Measurements from ENCODE around the gene TRIM67. TPM values are rescaled to one million over a fixed set of nuclear protein-coding genes. Genes with fewer than 3 reads are reported as not detected.

The TRIM67 gene
- total and polyA plus RNA-seq, 8 donors, result 0.06 to 1.5 (median 0.77) TPM; not detected in 1

- Histone ChIP-seq H3K27ac (no peak overlapping the region), H3K4me1 (no peaks in the 10 kb centered on the region), H3K36me3 (no peaks in the 10 kb centered on the region), H3K4me3 (no peak overlapping the region), H3K27me3 (peaks cover 0 to 17% of the 10 kb centered on the region in 2 donors), H3K9me3 (no peaks in the 10 kb centered on the region)
- DNase-seq (no peak), ATAC-seq (no peak)
- intact Hi-C loops (cut with DNase I), result no loop called here
- TF ChIP-seq CTCF (IDR thresholded peaks at IDR 0.05), result no peak
Observed at GRCh38 chr1:231203259-231204057, 41.6 kb downstream of the TRIM67 start.

GRCh38 chr1:231206856-231207255, 45.0 kb downstream of the TRIM67 start:
- no peak for TF ChIP-seq CTCF (IDR thresholded peaks at IDR 0.05)
- H3K36me3 ChIP-seq, result no peaks in the 10 kb centered on the region
- DNase-seq (no peak), ATAC-seq (no peak)
- no peak overlapping the region for H3K4me3 ChIP-seq
- no peak overlapping the region for H3K27ac ChIP-seq
- peaks cover 0 to 17% of the 10 kb centered on the region in 2 donors for H3K27me3 ChIP-seq
- H3K4me1 ChIP-seq, result peaks cover 0 to 8% of the 10 kb centered on the region in 2 donors
- H3K9me3 ChIP-seq, result no peaks in the 10 kb centered on the region
- intact Hi-C loops (cut with DNase I), result no loop called here

- intact Hi-C loops (cut with DNase I), result no loop called here
- Histone ChIP-seq H3K27ac (no peak overlapping the region), H3K27me3 (peaks cover 0 to 16% of the 10 kb centered on the region in 2 donors), H3K36me3 (no peaks in the 10 kb centered on the region), H3K9me3 (no peaks in the 10 kb centered on the region), H3K4me1 (peaks cover 0 to 9% of the 10 kb centered on the region in 2 donors), H3K4me3 (no peak overlapping the region)
- no peak for TF ChIP-seq CTCF (IDR thresholded peaks at IDR 0.05)
- no peak for ATAC-seq
- DNase-seq, result no peak
Observed at GRCh38 chr1:231207437-231207836, 45.6 kb downstream of the TRIM67 start.

- Histone ChIP-seq H3K27me3 (peaks cover 0 to under 1% of the 10 kb centered on the region in 2 donors), H3K4me3 (no peak overlapping the region), H3K36me3 (no peaks in the 10 kb centered on the region), H3K4me1 (peaks cover 0 to 9% of the 10 kb centered on the region in 2 donors), H3K27ac (no peak overlapping the region), H3K9me3 (no peaks in the 10 kb centered on the region)
- ATAC-seq, result no peak
- no peak for DNase-seq
- intact Hi-C loops (cut with DNase I), result no loop called here
- no peak for TF ChIP-seq CTCF (IDR thresholded peaks at IDR 0.05)
Observed at GRCh38 chr1:231208980-231209379, 47.1 kb downstream of the TRIM67 start.

GRCh38 chr1:231209531-231209930, 47.7 kb downstream of the TRIM67 start:
- intact Hi-C loops (cut with DNase I), result no loop called here

More at GRCh38 chr1:231209531-231209930, 47.7 kb downstream of the TRIM67 start:
- Histone ChIP-seq H3K4me3 (no peak overlapping the region), H3K27me3 (no peaks in the 10 kb centered on the region), H3K36me3 (no peaks in the 10 kb centered on the region), H3K9me3 (no peaks in the 10 kb centered on the region), H3K27ac (no peak overlapping the region), H3K4me1 (peaks cover 0 to 9% of the 10 kb centered on the region in 2 donors)
- ATAC-seq (no peak), DNase-seq (no peak)
- no peak for TF ChIP-seq CTCF (IDR thresholded peaks at IDR 0.05)
